ENCODE data around the gene DSC1.
"Not testable (repeated sequence)": the region's sequence is repeated elsewhere in the genome, so short reads cannot be mapped to it uniquely, and the experiment has no call there.

Gene DSC1

DNA sequence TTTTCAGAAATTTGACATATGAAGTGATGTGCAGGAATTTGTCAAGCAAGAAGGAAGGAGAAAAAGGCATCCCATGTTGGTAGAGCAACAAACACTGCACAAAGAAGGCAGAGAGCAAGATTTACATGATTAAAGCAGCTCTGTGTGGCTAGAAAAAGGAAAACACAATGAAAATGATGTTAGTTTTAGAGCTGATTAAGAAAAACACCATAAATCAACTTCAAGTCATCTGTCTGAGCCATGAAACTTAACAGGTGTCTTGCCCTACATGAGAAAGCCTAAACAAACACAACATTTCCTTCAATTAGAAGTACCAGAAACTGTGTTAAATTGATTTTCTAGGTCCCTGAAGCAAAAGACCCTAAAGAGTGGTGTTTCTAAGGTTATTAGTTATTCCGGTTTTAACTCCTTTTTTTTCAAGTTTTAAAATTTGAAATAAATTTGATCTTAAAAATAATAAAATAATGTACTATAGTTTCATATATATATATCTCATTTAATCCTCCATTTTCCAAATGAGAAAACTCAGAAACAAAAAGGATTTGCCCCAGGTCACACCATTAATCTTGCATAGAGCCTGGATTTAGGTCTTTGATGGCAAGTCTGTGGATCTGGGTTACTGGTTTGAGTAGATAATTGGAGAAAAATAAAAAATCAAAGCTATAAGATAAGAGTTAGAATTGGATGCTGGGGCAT, 8.6 kb upstream of the DSC1 start:
- no peak for DNase-seq

DNA sequence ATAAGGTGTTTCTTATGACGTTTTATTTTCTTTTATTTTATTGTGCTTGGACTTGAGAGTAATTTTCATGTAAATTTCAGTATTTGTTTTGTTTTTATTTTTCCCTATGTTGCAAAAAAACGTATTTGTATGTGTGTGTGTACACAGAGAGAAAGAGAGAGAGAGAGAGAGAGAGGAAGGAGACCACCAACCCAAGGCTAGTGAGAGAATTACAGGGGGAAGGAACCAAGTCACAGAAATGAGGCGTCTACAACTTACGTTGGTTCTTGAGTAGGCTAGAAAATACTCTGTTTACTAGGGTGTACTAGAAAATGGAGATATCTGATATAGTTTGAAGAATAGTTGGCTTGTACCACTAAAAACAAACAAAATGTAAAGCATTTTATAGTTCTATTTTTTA, 7.7 kb upstream of the DSC1 start:
- no peak for DNase-seq

DNA sequence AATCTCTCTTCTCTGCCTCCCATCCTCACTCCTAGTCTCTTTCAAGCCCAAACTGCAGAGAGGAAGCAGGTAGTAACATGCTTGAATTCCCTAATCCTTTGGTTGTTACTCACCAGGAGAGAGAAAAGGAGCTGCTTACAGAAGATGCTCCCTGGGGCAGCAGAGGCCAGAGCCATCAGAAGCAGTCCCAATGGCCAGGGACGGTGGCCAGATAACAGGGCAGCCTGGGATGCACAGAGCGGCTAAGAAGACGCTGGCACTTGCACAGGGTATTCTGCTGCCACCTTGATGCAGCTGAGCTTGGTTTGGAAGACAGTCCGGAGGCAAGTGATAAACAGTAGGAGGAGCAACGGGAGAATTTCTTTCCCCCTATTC, 250 bp downstream of the DSC1 start:
- DNase-seq = no peak

DNA sequence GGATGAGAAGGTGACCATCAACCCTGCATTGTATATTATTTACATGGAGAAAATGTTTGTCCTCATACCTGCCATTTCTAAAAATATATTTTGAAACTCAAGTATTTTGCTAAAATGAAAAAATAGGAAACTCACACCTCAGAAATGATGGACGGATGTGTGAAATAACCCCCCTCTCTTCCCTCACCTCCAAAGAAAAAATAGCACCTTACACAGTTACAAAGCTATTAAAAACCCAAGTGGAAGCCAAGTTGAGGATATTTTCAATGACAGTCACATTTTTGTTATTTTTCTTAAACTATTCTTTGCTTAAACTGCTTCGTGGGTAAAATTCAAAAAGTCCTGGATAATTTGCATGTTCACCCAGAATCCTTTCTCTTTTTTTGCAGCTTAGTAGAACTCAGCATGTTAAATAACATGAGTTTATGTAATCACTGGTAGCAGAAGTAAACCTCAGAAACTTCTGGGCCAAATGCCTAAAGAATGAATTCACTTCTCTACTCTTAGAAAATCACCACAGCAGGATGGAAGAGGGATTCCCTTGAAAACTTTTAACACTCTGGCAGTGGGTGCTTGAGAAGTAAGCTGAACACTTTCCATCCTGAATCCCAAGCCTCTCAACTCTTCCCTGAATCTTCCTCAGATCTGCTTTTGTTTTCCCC, 768 bp downstream of the DSC1 start:
- no peak for DNase-seq

DNA sequence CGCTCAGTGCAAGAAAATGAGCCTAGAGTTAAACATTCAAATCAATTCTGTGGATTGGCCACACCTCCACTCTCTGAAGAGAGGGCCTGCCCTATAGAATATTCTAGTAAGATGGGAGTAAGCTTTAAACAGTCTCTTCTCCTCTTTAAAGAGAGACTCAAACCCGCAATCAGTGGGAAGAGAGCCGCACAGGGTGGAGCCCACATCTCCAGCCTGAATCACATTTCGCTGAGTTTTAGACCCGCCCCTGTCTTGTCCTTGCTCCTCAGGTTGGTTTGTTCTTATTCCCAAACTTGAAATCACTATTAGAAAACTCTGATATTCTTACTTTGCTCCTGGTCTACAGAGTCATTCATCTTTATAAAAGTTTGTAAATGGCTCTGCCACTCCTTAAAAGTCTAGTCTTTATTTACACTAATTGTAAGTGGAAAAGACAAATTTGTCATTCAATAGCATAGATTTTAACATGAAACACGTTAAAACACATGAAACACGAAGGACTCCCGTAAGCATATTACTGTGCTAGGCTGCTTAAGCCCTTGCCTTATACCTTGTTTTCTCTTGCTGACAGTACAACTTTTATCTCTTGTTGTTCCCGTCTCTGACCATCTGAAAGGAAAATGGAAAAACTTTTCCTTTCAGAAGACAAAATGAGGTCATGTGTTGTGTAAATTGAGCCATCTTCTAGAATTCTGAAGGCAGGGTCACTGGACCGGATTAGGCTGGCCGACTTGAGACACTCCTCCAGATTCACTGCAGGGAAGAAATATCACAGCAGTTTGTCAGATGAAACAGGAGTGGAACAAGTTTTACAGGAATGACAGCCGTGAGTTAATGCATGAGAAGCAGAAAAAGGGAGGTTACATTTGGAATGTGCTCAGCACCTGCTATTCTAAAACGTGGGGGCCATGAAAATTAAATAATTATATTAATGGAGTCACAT, 5.6 kb downstream of the DSC1 start:
- DNase-seq = no peak

DNA sequence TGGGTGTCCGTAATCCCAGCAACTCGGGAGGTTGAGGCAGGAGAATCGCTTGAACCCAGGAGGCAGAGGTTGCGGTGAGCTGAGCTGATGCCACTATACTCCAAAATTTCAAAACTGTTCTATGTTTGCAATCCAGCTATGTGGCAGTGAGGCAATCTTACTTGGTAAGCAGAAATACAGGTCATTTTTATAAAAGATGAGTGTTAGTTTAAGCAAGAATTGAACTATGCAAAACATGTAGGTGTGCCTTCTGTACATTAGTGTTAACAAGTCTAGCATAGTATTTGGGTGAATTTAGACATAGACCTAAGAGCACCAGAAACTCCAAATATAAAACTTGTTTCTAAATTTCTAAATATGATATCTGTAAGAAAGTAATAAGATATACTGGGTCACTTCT, 7.2 kb downstream of the DSC1 start:
- no peak for DNase-seq

DNA sequence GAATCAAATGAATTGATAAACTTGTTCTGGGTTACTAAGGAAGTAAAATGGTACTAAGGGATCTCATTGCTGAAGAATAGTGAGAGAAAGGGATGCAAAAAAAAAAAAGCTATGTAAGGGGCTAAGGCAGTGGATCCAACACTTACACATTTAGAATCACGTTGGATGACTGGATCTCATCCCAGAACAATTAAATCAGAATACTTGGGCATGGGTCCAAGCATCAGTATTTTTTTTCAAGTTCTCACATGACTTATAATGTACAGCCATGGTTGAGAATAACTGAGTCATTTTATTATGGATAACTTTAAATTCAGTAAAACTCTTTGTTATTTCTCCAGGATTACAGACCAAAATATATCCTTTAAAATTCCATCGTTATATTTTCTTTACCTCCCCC, 8.5 kb downstream of the DSC1 start:
- no peak for DNase-seq

DNA sequence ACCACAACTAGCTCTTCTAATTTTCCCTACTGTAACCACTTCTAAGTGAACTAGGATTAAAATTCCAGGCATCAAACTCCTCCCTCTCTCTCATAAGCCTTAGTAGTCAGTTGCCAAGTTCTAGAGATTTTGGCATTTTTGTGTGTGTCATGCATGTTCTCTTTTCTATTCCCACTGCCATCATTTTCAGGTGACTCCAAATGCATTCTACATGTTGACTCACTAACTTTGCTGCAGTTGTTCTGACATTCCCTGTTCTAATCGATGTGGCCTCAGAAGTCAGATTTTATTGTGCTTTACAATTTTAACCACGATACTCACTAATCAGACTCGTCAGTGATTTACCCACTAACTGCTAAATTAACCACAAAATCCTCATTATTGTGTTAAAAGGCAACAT, 13.3 kb downstream of the DSC1 start:
- DNase-seq = no peak

DNA sequence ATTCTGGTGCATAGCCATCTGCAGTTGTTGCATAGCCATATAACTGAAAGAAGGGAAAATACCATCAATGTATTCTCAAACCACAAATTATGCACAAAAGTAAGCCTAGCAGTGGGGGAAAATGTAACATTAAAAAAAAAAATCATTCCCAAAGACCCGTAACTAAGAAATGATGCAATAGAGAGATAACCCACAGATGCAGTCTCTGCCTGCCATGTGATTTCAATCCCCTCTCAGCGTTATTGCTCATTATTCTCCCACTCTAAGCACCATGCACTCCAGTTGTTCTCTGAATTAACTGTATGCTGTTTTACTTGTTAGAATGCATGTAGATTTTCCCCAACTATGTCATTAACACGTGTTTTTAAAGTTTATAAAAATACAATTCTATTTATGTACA, 14.1 kb downstream of the DSC1 start:
- no peak for DNase-seq

DNA sequence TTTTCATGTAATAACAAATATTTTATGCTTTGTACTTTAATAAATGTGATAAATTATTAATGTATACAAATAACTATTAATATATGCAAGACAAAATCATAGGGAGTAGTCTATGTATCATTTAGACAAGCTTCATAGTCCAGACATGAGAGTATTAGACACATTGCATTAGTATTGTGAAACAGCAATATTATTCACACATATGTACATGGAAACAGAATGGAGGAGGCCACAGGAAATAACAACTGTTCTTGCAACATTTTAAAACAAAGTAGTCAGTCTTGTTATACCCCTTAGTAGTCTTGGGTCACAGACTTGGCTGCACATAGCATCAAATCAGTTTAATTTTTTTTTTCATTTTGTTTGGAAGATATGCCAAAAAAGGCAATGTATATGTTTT, 15.8 kb downstream of the DSC1 start:
- DNase-seq = no peak

DNA sequence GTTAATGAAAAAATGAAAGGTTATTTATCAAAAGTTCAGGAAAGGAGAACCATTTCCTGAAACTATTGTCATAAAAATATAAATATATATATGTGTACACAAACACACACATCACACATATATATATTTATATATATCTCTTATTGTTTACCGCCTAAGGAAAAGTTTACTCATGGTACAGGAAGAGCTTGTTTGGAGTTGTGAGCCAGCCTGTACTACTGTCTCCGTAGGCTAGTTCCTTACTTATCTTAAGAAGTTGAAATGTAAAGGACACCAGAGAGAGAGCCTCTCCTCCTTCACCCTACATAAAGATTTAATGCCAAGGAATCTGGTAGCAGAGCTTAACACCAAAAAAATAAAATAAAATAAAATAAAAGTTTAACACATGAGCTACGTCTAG, 19.6 kb downstream of the DSC1 start:
- DNase-seq = no peak

DNA sequence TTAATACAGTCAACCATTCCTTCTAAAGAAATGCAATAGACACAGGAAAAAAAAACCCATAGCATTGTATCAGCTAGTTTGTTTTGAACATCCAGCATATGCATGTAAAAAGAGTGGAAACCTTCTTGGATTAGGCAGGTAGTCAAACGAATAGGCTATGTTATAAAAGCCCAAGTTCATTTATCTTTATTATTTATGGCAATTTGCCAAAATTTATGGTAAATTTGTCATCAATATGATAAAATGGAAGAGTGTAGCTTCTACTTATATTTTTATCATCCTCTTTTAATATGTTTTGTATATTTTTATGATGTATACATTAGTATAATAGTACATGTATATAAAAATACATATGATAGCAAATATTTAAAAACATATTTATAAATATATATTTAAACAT, 23.9 kb downstream of the DSC1 start:
- DNase-seq = no peak

DNA sequence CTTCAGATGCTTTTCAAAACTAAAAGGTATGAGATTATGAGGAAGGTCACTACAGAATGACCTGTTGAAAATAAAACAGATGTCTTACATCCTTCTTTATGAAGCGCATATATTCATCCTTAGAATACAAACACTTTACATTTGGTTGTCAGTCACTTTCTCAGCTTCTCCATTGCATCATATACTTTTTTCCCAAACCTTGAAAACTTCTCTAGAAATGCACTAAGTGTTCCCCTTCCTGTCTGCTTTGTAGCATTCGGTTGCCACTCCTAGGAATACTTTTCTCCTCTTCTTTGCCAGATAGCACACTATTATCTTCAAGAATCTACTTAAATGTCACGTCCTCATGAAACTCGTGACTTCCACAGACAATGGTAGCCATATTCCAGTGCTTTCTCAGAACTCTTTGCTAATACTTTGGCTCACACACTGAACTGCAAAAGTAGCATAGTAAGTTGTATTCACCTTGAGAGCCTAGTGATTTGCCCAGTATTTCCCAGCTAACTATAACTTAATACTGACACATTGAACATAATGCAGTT, 27.6 kb downstream of the DSC1 start:
- DNase-seq = no peak

DNA sequence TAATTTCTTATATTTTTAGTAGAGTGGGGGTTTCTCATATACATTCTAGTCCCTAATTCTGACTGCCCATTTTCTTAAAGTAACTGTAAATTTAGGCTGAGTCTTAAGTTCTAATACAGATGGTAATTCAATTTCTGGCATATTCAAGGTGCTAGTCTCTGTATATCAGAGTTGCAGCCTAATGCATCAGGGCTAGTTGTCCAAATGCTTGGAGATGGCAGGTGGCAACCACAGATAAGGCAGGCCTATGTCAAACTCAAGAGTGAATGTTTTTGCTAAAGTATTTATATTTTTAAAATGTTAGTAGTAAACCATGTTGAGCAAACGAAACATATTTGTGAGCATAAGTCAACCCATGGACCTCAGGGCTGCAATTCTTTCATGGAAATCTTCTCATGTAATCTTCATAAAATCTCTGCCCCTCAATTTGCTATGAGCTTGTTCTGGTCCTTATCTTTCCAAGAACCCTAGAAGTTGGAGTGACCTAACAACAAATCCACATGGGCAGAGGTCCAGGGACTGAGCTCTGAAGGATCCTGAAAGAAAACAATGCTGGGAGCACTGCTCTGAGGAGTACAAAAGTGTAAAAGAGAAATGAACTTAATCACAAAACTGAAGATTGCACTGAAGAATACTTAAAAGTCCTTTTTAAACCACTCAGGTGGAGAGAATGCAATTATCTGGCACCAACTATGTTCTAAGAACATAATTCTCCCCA, 33.1 kb downstream of the DSC1 start:
- DNase-seq = no peak

DNA sequence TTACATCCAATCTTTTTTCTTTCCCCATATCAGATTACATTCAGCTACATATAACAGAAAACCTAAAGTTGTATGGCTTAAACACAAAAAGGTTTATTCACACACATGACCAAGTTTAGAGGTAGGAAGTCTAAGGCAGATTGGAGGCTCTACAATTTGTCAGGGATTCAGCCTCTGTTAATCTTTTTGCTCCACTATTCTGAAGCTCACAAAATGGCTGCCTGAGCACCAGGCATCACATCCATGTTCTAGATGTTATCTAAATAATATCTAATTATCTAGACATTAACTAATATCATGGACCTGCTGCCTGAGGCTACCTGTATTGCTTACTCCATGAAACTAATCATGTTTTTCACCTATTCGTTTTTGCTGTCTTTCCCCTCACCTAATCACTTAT, 36.8 kb downstream of the DSC1 start:
- no peak for DNase-seq

DNA sequence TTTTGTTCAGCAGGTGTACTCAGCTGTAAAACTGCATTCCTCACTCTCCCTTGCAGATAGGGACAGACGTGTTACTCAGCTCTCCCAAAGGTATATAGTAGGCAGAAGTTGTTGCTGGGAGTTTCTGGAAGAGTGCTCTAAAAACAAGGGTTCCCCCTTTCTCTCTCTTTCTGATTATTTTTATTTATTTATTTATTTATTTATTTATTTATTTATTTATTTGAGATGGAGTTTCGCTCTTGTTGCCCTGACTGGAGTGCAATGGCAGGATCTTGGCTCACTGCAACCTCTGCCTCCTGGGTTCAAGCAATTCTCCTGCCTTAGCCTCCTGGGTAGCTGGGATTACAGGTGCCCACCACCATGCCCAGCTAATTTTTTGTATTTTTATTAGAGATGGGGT, 39.5 kb downstream of the DSC1 start:
- DNase-seq = not testable (repeated sequence)

DNA sequence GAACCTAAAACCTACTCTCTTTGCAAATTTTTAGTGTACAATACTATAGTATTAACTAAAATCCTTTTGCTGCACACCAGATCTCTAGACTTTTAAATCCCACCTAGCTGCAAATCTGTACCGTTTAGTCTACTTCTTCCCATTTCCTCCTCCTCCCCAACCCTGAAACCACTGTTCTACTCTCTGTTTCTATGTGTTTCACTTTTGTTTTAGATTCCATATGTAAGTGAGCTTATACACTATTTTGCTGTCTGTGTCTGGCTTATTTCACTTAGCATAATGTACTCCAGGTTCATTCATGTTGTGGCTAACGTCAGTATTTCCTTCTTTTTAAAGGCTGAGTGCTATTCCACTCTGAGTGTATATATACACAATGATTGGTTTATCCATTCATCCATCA, 42.1 kb downstream of the DSC1 start:
- DNase-seq = no peak

DNA sequence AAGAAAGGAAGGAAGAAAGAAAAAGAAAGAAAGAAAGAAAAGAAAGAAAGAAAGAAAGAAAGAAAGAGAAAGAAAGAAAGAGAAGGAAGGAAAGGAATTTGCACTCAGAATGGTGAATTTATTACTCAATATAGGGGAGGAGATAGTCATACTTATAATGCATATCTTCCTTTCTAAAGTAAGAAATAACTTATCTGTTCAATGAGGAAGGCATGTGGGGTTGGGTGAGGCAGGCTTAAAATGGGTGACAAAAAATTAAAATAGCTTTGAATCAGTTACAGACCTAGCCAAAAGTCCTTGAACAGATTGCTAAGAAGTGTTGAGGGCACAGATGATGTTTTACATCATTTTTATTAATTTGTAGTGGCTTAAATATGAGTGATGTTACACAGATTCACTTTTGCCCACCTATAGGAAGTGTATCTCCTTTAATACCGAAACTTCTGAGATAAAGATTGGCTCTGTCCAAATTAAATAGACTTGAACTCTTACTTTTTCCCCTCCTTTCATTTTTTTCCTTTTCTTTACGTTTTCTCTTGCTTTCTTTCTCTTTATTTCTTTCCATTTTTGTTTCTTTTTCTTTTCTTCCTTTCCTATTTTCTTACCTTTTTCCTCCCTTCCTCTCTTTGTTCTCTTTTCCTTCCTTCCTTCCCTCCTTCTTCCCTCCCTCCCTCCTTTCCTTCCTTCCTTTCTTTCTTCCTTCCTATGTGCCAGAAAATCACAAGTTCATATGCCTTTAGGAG, 45.6 kb downstream of the DSC1 start:
- no peak for DNase-seq

DNA sequence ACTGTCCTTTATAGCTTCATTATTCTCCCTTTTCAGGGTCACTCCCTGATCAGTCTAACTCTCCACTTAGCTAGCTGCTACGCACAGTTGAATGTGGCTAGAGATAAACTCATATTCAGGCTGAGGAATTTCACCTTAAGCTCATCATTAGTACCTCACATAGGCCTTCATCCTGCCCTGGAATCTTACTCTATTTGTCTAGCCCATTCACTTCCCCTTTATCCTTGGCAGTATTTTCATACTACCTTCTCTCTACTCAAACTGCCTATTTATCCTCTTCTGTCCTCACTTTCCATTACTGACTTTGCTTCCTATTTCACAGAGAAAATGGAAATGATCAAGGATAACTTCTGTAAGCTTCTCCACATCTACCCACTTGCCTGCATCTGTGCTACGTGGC, 49.9 kb downstream of the DSC1 start:
- DNase-seq = no peak

DNA sequence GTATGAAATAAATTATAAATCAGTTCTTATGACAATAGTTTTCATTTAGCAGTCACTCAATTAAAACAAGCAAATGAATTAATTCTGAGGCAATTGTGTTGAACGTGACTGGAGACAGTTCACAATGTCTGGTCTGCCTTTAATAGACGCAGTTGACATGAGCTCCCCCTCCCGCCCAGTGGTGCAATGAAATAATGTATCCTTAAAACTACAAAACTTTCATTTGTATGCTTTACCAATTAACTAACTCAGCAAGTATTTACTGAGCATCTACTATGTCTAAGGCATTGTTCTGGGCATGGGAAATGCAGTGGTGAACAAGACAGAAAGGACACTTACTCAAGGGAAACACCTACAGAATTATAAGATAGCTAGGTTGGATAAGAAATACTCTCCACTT, 56.9 kb downstream of the DSC1 start:
- DNase-seq = no peak

DNA sequence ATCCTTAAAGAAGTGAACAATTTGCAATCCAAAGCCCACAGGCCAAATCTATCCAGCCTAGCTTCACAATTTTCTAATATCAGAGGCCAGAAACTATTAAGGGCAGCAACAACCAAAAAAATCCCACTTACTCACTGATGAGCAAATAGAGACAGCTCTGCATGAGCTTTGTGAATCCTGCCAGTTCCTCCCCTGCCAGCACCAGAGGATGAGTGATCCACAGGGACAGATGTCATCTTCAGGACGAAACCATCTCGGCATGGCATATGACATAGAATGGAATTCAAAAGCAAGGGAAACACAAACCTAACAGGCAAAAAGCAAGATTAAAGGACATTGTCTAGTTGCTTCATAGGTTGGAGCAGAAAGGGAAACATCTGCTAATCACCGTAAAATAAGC, 58.2 kb downstream of the DSC1 start:
- DNase-seq = no peak

DNA sequence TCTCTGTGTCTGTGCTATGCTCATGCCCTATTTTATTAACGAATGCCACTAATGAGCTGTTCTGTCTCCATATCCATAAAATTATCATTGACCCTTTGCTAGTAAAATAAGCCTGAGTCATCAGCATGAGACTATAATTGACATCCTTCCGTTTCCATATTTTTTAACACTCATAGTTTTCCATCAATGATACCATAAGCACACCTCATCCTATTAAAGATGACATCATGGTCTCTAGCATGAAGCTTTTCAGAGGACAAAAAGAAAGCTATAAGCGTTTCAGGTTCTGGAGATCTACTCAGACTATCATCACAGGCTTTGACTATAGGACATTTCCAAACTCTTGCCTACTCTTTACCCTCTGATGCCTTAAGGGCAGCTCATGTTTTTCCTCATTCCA, 59.2 kb downstream of the DSC1 start:
- DNase-seq = no peak

All from NCI-H2029 (cell line).